NB4 (cell line): ENCODE results near the gene NYAP1.

Experiments used
- CTCF ChIP-seq: IDR thresholded peaks from one replicate; pipeline ENCODE4 v1.5.1; 2012; ENCODE audit warnings: low read depth, low read length
- MAX ChIP-seq: IDR thresholded peaks from 2 replicates; pipeline ENCODE4 v1.6.1; 2011; ENCODE audit warnings: low read depth, low read length
- MYC ChIP-seq: IDR thresholded peaks from 2 replicates; pipeline ENCODE4 v1.6.1; 2011; ENCODE audit warnings: low read depth, low read length
- POLR2A ChIP-seq: IDR thresholded peaks from 2 replicates; pipeline ENCODE4 v1.6.1; 2011; ENCODE audit warnings: mild to moderate bottlenecking; ENCODE audit not compliant: insufficient read length; ENCODE audit errors: extremely low read depth

GRCh38 chr7:100513212-100513810 lies 29.6 kb downstream of the NYAP1 start:
- TF ChIP-seq CTCF (no peak), MYC (no peak), MAX (no peak), POLR2A (no peak)
